Adrenal gland (tissue), 5 donors: ENCODE data around the gene BMAL1.

Source experiments
- POLR2A ChIP-seq, 2 donors: fragments of 450-650 bp; IDR thresholded peaks; one replicate each; pipeline ENCODE4 v1.6.1; 2017; ENCODE audit warnings: antibody characterized with exemption in 2 of 2, mild to moderate bottlenecking in 2 of 2, moderate library complexity in 1 of 2
- TF ChIP-seq, protein P1 (sequence below), 6 experiments: fragments of 450-650 bp in 4 of 6; fragments of 200-600 bp in 2 of 6; sonication (generic) in 1 of 6; IDR thresholded peaks; 1 replicate in 5 of 6; 2 replicates in 1 of 6; pipeline versions ENCODE4 v1.5.1 to v1.8.0; 2016 to 2021; ENCODE audit warnings: antibody characterized with exemption in 6 of 6, mild to moderate bottlenecking in 2 of 6, moderate library complexity in 1 of 6
- donor health status: DM: no; HTN: no; CAD: no.

DNA sequence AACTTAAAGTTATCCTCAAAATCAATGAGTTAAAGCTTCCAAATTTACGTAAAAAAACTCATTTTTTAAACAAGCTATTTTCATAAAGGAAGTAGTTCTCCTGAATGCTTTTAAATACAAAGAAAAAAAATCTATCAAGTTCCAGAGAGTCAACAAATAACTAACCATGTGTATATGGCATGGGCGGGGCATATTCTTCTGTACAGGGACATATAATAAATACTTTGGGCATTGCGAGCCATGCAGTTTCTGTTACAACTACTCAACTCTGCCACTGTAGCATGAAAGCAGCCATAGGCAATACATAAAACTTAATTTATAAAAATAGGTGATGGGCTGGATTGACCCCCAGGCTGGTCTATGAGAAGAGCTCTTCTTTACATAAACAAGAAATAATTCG is 127.6 kb downstream of the BMAL1 start:
- TF ChIP-seq, protein P1, sequence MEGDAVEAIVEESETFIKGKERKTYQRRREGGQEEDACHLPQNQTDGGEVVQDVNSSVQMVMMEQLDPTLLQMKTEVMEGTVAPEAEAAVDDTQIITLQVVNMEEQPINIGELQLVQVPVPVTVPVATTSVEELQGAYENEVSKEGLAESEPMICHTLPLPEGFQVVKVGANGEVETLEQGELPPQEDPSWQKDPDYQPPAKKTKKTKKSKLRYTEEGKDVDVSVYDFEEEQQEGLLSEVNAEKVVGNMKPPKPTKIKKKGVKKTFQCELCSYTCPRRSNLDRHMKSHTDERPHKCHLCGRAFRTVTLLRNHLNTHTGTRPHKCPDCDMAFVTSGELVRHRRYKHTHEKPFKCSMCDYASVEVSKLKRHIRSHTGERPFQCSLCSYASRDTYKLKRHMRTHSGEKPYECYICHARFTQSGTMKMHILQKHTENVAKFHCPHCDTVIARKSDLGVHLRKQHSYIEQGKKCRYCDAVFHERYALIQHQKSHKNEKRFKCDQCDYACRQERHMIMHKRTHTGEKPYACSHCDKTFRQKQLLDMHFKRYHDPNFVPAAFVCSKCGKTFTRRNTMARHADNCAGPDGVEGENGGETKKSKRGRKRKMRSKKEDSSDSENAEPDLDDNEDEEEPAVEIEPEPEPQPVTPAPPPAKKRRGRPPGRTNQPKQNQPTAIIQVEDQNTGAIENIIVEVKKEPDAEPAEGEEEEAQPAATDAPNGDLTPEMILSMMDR (IDR thresholded peaks at IDR 0.05), result no peak
- TF ChIP-seq POLR2A (IDR thresholded peaks at IDR 0.05), result no peak
